Neural progenitor cell (in vitro differentiated cells): Measurements from ENCODE around the gene FGD4.

Source experiments
- CTCF ChIP-seq: fragments of 200-600 bp; sonication (generic); IDR thresholded peaks from 2 replicates; pipeline ENCODE4 v1.5.1; 2017; ENCODE audit warnings: antibody characterized with exemption, mild to moderate bottlenecking
- EZH2 ChIP-seq: fragments of 200-600 bp; sonication (generic); IDR thresholded peaks from 2 replicates; pipeline ENCODE4 v1.6.1; 2017; ENCODE audit warnings: antibody characterized with exemption, mild to moderate bottlenecking, moderate library complexity

GRCh38 chr12:32497864-32498263, 98.5 kb downstream of the FGD4 start:
- TF ChIP-seq CTCF, result no peak
- no peak for TF ChIP-seq EZH2
